Stimulated activated CD4-positive, alpha-beta T cell treated with anti-CD3 and anti-CD28 coated beads, TNF-alpha, amount 100 ng/mL, for 48 hours (primary cell): Measurements from ENCODE around the gene CCHCR1.

ENCODE experiments used
- DNase-seq, 3 donors: peaks; one replicate each; pipeline ENCODE4 v3.0.0-alpha.2; 2020; ENCODE audit warnings: low read depth in 3 of 3

The CCHCR1 gene

GRCh38 chr6:31110825-31111582, 46.6 kb downstream of the CCHCR1 start:
- DNase-seq: no peak

- no peak for DNase-seq
Measured at GRCh38 chr6:31107052-31107451, 50.5 kb downstream of the CCHCR1 start.

- DNase-seq: no peak
Measured at GRCh38 chr6:31103136-31103535, 54.5 kb downstream of the CCHCR1 start.

GRCh38 chr6:31098449-31098938, 59.1 kb downstream of the CCHCR1 start:
- DNase-seq: no peak

- DNase-seq: no peak
Measured at GRCh38 chr6:31096656-31097055, 60.9 kb downstream of the CCHCR1 start.

- no peak for DNase-seq
Measured at GRCh38 chr6:31096215-31096614, 61.4 kb downstream of the CCHCR1 start.

GRCh38 chr6:31094389-31094881, 63.2 kb downstream of the CCHCR1 start:
- DNase-seq: no peak

- no peak for DNase-seq
Measured at GRCh38 chr6:31092769-31093505, 64.7 kb downstream of the CCHCR1 start.
